Body of pancreas (tissue), 4 donors: ENCODE results near the gene LDAH. TPM values are rescaled to one million over a fixed set of nuclear protein-coding genes. Genes with fewer than 3 reads are reported as not detected.

Experiments
- ATAC-seq: fragments of 150-250 bp; one replicate; pipeline ENCODE4 v1.9.1; 2016
- DNase-seq, 4 donors: peaks; one replicate each; pipeline ENCODE4 v3.0.0-alpha.2; 2019
- H3K27ac ChIP-seq, 4 donors: fragments of 200-600 bp; sonication (generic); 1 replicate in 3 of 4; 2 replicates in 1 of 4; pipeline versions ENCODE4 v1.5.1 to v1.6.1; 2016 to 2019; ENCODE audit warnings: mild to moderate bottlenecking in 1 of 4, mixed read lengths in 1 of 4, moderate library complexity in 1 of 4
- H3K27me3 ChIP-seq, 2 donors: fragments of 200-600 bp; sonication (generic); one replicate each; pipeline ENCODE4 v1.6.0; 2016; ENCODE audit warnings: mild to moderate bottlenecking in 1 of 2
- H3K36me3 ChIP-seq, 2 donors: fragments of 200-600 bp; sonication (generic); replicated peaks in 1 of 2; 2 replicates each; pipeline ENCODE4 v1.5.1; 2016; ENCODE audit warnings: low read depth in 2 of 2; ENCODE audit not compliant: insufficient read depth in 1 of 2
- H3K4me1 ChIP-seq: fragments of 200-600 bp; sonication (generic); one replicate; pipeline ENCODE4 v1.6.0; 2016
- H3K4me3 ChIP-seq, 2 donors: fragments of 200-600 bp; sonication (generic); 1 replicate in 1 of 2; 2 replicates in 1 of 2; pipeline ENCODE4 v1.5.1; 2016 to 2019
- H3K9me3 ChIP-seq, 3 donors: fragments of 200-600 bp; sonication (generic); 1 replicate in 2 of 3; 2 replicates in 1 of 3; pipeline ENCODE4 v1.5.1; 2016
- CTCF ChIP-seq, 7 experiments: fragments of 450-650 bp in 4 of 7; fragments of 200-600 bp in 3 of 7; sonication (generic) in 3 of 7; IDR thresholded peaks; one replicate each; pipeline ENCODE4 v1.5.1; 2016 to 2019; ENCODE audit warnings: antibody characterized with exemption in 7 of 7
- POLR2A ChIP-seq, 3 donors: fragments of 450-650 bp; IDR thresholded peaks; one replicate each; pipeline ENCODE4 v1.6.1; 2016; ENCODE audit warnings: antibody characterized with exemption in 3 of 3, mild to moderate bottlenecking in 2 of 3
- WGBS, 2 donors: methylation state at CpG; one replicate each; pipeline ENCODE4 v1.1.5; 2017; 5-methylcytosine and 5-hydroxymethylcytosine counted together
- intact Hi-C: fragments of 100-400 bp; cut with DNase I; formaldehyde crosslinking; loops from one replicate; pipeline ENCODE4 v1.15.1; 2023
- total RNA-seq, 2 donors: library from RNA; depleted of rRNA; stranded (reverse); fragments of >200 nt; gene quantifications; one replicate each; pipeline ENCODE4 v1.1.0, GENCODE V29; 2016

The LDAH gene
- total RNA-seq, 2 donors from 2014 or later, result 6.9 to 10.6 TPM

GRCh38 chr2:20759487-20759886, 63.4 kb downstream of the LDAH start:
- intact Hi-C loops, result no loop called here
- Histone ChIP-seq H3K36me3 (no peaks in the 10 kb centered on the region), H3K4me1 (no peaks in the 10 kb centered on the region), H3K27ac (no peak overlapping the region), H3K27me3 (no peaks in the 10 kb centered on the region), H3K4me3 (no peak overlapping the region), H3K9me3 (no peaks in the 10 kb centered on the region)
- TF ChIP-seq CTCF (IDR thresholded peaks at IDR 0.05) (no peak), POLR2A (IDR thresholded peaks at IDR 0.05) (no peak)
- ATAC-seq (no peak), DNase-seq (no peak)
- WGBS, 2 donors, result 96 to 100% methylated on average over 2 of the region's 2 CpGs

GRCh38 chr2:20758997-20759396, 63.9 kb downstream of the LDAH start:
- 94 to 100% methylated on average over 1 of the region's 1 CpG for WGBS, 2 donors
- H3K9me3 ChIP-seq, result no peaks in the 10 kb centered on the region
- no peak for ATAC-seq
- no peaks in the 10 kb centered on the region for H3K36me3 ChIP-seq
- H3K4me1 ChIP-seq, result no peaks in the 10 kb centered on the region
- H3K27me3 ChIP-seq, result no peaks in the 10 kb centered on the region
- DNase-seq, result no peak
- no peak overlapping the region for H3K4me3 ChIP-seq
- no peak overlapping the region for H3K27ac ChIP-seq
- TF ChIP-seq CTCF (IDR thresholded peaks at IDR 0.05) (no peak), POLR2A (IDR thresholded peaks at IDR 0.05) (no peak)
- intact Hi-C loops, result no loop called here

DNA sequence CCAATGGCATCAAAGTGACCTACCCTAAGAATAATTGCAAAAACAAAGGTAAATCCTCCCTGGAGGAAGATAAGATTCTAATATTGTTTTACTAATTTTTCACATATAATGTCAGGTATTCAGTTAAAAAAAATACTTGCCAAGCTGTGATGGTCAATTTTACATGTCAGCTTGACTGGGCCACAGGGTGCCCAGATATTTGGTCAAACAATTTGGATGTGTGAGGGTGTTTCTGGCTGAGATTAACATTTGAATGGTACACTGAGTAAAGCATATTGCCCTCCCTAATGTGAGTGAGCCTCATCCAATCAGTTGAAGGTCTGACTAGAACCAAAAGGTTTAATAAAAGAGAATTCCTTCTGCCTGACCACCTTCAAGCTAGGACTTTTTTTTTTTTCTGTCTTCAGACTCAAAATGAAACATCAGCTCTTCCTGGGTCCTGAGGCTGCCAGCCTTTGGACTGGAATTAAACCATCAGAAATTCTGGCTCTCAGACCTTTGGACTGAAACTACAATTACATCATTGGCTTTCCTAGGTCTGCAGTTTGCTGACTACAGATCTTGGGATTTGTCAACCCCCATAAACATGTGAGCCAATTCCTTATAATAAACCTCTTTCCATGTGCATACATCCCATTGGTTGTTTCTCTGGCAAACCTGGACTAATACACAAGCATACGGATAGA, 65.4 kb downstream of the LDAH start:
- no peak for ATAC-seq
- DNase-seq, result no peak
- no peak overlapping the region for H3K27ac ChIP-seq
- no peaks in the 10 kb centered on the region for H3K9me3 ChIP-seq
- intact Hi-C loops, result no loop called here
- no peak overlapping the region for H3K4me3 ChIP-seq
- no peaks in the 10 kb centered on the region for H3K36me3 ChIP-seq
- 95 to 96% methylated on average over 1 of the region's 1 CpG for WGBS, 2 donors
- TF ChIP-seq POLR2A (IDR thresholded peaks at IDR 0.05), result no peak
- TF ChIP-seq CTCF (IDR thresholded peaks at IDR 0.05), result no peak
- H3K4me1 ChIP-seq, result no peaks in the 10 kb centered on the region
- H3K27me3 ChIP-seq, result no peaks in the 10 kb centered on the region

DNA sequence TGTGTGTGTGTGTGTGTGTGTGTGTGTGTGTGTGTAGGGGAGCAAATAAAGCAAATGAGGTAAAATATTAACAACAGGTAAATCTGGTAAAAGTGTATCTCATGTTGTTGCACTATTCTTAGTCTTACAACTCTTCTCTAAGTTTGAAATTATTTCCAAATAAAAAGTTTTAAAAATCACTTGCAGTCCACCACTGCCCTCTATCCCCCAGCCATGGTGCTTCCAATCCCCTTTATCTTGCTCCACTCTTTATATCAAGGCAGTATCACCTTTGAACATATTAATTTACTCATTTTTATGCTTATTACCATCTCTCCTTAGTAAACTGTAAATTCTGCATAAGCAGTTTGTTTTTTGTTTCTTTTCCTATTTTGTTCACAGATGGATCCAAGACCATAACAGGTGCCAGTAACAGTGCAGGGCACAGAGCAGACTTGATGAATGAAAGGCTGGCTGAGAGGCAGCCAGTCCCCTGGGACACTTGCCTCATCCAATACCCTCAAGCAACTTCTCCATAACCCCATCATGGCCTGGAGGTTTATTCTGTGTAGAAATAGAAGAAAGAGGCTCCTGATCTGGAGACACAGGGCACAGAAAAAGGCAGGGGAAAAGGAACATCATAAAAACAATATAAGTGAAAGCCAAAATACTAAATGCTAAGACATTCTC, 67.6 kb downstream of the LDAH start:
- intact Hi-C loops, result no loop called here
- H3K4me1 ChIP-seq, result no peaks in the 10 kb centered on the region

More for the DNA sequence above, 67.6 kb downstream of the LDAH start:
- H3K27me3 ChIP-seq, result no peaks in the 10 kb centered on the region
- no peaks in the 10 kb centered on the region for H3K36me3 ChIP-seq
- no peaks in the 10 kb centered on the region for H3K9me3 ChIP-seq
- DNase-seq, result no peak
- ATAC-seq, result no peak
- H3K27ac ChIP-seq, result no peak overlapping the region
- no peak overlapping the region for H3K4me3 ChIP-seq
- peak in 3 of 7 experiments; percentile 22 to 29 (median 28) for TF ChIP-seq CTCF (IDR thresholded peaks at IDR 0.05)
- TF ChIP-seq POLR2A (IDR thresholded peaks at IDR 0.05), result no peak
